HL-60 (cell line): ENCODE measurements around the gene GADD45B.

Source experiments
- DNase-seq, 2 experiments: peaks; one replicate each; pipeline ENCODE4 v3.0.0-alpha.2; 2010 to 2020; ENCODE audit warnings: low read depth in 1 of 2, low spot score in 1 of 2
- H3K27ac ChIP-seq: fragments of 250-450 bp; sonication (Bioruptor Pico); replicated peaks from 2 replicates; pipeline ENCODE4 v1.5.1; 2020; ENCODE audit warnings: mild to moderate bottlenecking, moderate library complexity
- H3K27me3 ChIP-seq: fragments of 250-450 bp; sonication (Bioruptor Pico); 2 replicates; pipeline ENCODE4 v1.5.1; 2021; ENCODE audit warnings: mild to moderate bottlenecking, moderate library complexity; ENCODE audit not compliant: insufficient read depth, poor library complexity, severe bottlenecking
- H3K4me3 ChIP-seq: replicated peaks from 2 replicates; pipeline ENCODE4 v1.5.1; 2011; ENCODE audit warnings: mild to moderate bottlenecking, control low read depth, low read length; ENCODE audit not compliant: insufficient read depth
- CTCF ChIP-seq: IDR thresholded peaks from one replicate; pipeline ENCODE4 v1.5.1; 2011; ENCODE audit warnings: low read length, control low read depth, inconsistent platforms; ENCODE audit not compliant: insufficient read depth
- GABPA ChIP-seq: IDR thresholded peaks from 2 replicates; pipeline ENCODE4 v1.6.1; 2012; ENCODE audit warnings: low read depth
- POLR2AphosphoS5 ChIP-seq: IDR thresholded peaks from 2 replicates; pipeline ENCODE4 v1.6.1; 2012; ENCODE audit warnings: low read depth
- REST ChIP-seq: IDR thresholded peaks from 2 replicates; pipeline ENCODE4 v1.6.1; 2012; ENCODE audit warnings: low read depth; ENCODE audit not compliant: insufficient replicate concordance
- SPI1 ChIP-seq: IDR thresholded peaks from 2 replicates; pipeline ENCODE4 v1.6.1; 2012; ENCODE audit warnings: low read depth, mild to moderate bottlenecking, borderline replicate concordance

The GADD45B gene

GRCh38 chr19:2451138-2451537 lies 24.8 kb upstream of the GADD45B start:
- H3K27me3 ChIP-seq = no peaks in the 10 kb centered on the region
- H3K27ac ChIP-seq = no peak overlapping the region
- no peak overlapping the region for H3K4me3 ChIP-seq
- no peak for DNase-seq
- TF ChIP-seq REST (no peak), CTCF (no peak), GABPA (no peak), POLR2AphosphoS5 (no peak)

- Histone ChIP-seq H3K4me3 (no peak overlapping the region), H3K27ac (no peak overlapping the region), H3K27me3 (no peaks in the 10 kb centered on the region)
- TF ChIP-seq REST = no peak
- no peak for TF ChIP-seq POLR2AphosphoS5
- TF ChIP-seq SPI1 = no peak
- TF ChIP-seq GABPA = no peak
- DNase-seq = no peak
Measured at GRCh38 chr19:2451741-2452140, 24.2 kb upstream of the GADD45B start.

- DNase-seq = no peak
- TF ChIP-seq POLR2AphosphoS5 (no peak), CTCF (no peak)
- H3K27ac ChIP-seq = no peak overlapping the region
- no peak overlapping the region for H3K4me3 ChIP-seq
- no peaks in the 10 kb centered on the region for H3K27me3 ChIP-seq
Measured at GRCh38 chr19:2453431-2454025, 22.4 kb upstream of the GADD45B start.

GRCh38 chr19:2454199-2454961 lies 21.5 kb upstream of the GADD45B start:
- H3K27ac ChIP-seq = no peak overlapping the region
- TF ChIP-seq SPI1 (no peak), REST (no peak), POLR2AphosphoS5 (no peak), GABPA (no peak), CTCF (no peak)
- no peaks in the 10 kb centered on the region for H3K27me3 ChIP-seq
- H3K4me3 ChIP-seq = no peak overlapping the region
- DNase-seq = no peak
